Ectodermal cell (in vitro differentiated cells): Measurements from ENCODE around the gene CNTN6.
A peak's percentile ranks its signal among the peaks of the same experiment; 100 is the strongest.

Source experiments
- H3K27ac ChIP-seq: 2 replicates; pipeline ENCODE4 v1.7.0; 2013; ENCODE audit warnings: mild to moderate bottlenecking, low read depth, low read length; ENCODE audit not compliant: insufficient read depth, poor library complexity, severe bottlenecking
- H3K27me3 ChIP-seq: 2 replicates; pipeline ENCODE4 v1.7.0; 2013; ENCODE audit warnings: mild to moderate bottlenecking, low read length; ENCODE audit not compliant: insufficient read depth, control insufficient read depth, poor library complexity, severe bottlenecking
- H3K36me3 ChIP-seq: one replicate; pipeline ENCODE4 v1.7.0; 2013; ENCODE audit warnings: low read length; ENCODE audit not compliant: control insufficient read depth, insufficient read depth
- H3K4me1 ChIP-seq: one replicate; pipeline ENCODE4 v1.7.0; 2013; ENCODE audit warnings: low read length; ENCODE audit not compliant: control insufficient read depth, insufficient read depth
- H3K4me3 ChIP-seq: 2 replicates; pipeline ENCODE4 v1.7.0; 2013; ENCODE audit warnings: low read depth, low read length, control low read depth; ENCODE audit not compliant: insufficient read depth
- H3K9me3 ChIP-seq: 2 replicates; pipeline ENCODE4 v1.7.0; 2013; ENCODE audit warnings: mild to moderate bottlenecking, low read length, moderate library complexity; ENCODE audit not compliant: control insufficient read depth
- WGBS, 2 experiments: methylation state at CpG; one replicate each; pipeline ENCODE4 v1.1.7; 2013; ENCODE audit warnings: missing lambda C conversion rate in 2 of 2; 5-methylcytosine and 5-hydroxymethylcytosine counted together

The CNTN6 gene

GRCh38 chr3:1091286-1091685 lies 1.5 kb upstream of the CNTN6 start:
- Histone ChIP-seq H3K9me3 (no peaks in the 10 kb centered on the region), H3K36me3 (no peaks in the 10 kb centered on the region), H3K27ac (no peak overlapping the region), H3K4me3 (no peak overlapping the region), H3K4me1 (no peaks in the 10 kb centered on the region), H3K27me3 (no peaks in the 10 kb centered on the region)
- WGBS, 2 experiments, result 88 to 94% methylated on average over 1 of the region's 1 CpG

- no peak overlapping the region for H3K4me3 ChIP-seq
- 79 to 91% methylated on average over 2 of the region's 2 CpGs for WGBS, 2 experiments
- H3K27ac ChIP-seq, result no peak overlapping the region
- H3K27me3 ChIP-seq, result no peaks in the 10 kb centered on the region
- H3K9me3 ChIP-seq, result no peaks in the 10 kb centered on the region
- no peaks in the 10 kb centered on the region for H3K4me1 ChIP-seq
- no peaks in the 10 kb centered on the region for H3K36me3 ChIP-seq
These were observed 763 bp upstream of the CNTN6 start for GRCh38 chr3:1092061-1092460.

GRCh38 chr3:1093217-1093616 lies 393 bp downstream of the CNTN6 start:
- no peaks in the 10 kb centered on the region for H3K27me3 ChIP-seq
- no peaks in the 10 kb centered on the region for H3K9me3 ChIP-seq
- H3K4me3 ChIP-seq, result peak overlapping the region; percentile 4
- 82 to 88% methylated on average over 6 of the region's 6 CpGs for WGBS, 2 experiments
- no peaks in the 10 kb centered on the region for H3K4me1 ChIP-seq
- no peaks in the 10 kb centered on the region for H3K36me3 ChIP-seq
- H3K27ac ChIP-seq, result peak overlapping the region; percentile 38

GRCh38 chr3:1103525-1103924 lies 10.7 kb downstream of the CNTN6 start:
- Histone ChIP-seq H3K4me3 (no peak overlapping the region), H3K27ac (no peak overlapping the region), H3K4me1 (no peaks in the 10 kb centered on the region), H3K27me3 (no peaks in the 10 kb centered on the region), H3K36me3 (no peaks in the 10 kb centered on the region), H3K9me3 (no peaks in the 10 kb centered on the region)
- 84 to 88% methylated on average over 3 of the region's 6 CpGs for WGBS, 2 experiments

- Histone ChIP-seq H3K27ac (no peak overlapping the region), H3K4me3 (no peak overlapping the region), H3K9me3 (no peaks in the 10 kb centered on the region), H3K27me3 (no peaks in the 10 kb centered on the region), H3K36me3 (no peaks in the 10 kb centered on the region), H3K4me1 (no peaks in the 10 kb centered on the region)
- 92 to 94% methylated on average over 7 to 8 of the region's 8 CpGs for WGBS, 2 experiments
These were observed 25.1 kb downstream of the CNTN6 start for GRCh38 chr3:1117843-1118473.

GRCh38 chr3:1131166-1131565 lies 38.3 kb downstream of the CNTN6 start:
- WGBS, 2 experiments, result 40 to 67% methylated on average over 1 of the region's 1 CpG
- Histone ChIP-seq H3K36me3 (no peaks in the 10 kb centered on the region), H3K27ac (no peak overlapping the region), H3K27me3 (no peaks in the 10 kb centered on the region), H3K4me1 (no peaks in the 10 kb centered on the region), H3K4me3 (no peak overlapping the region), H3K9me3 (no peaks in the 10 kb centered on the region)

- no peak overlapping the region for H3K27ac ChIP-seq
- H3K4me1 ChIP-seq, result no peaks in the 10 kb centered on the region
- H3K9me3 ChIP-seq, result no peaks in the 10 kb centered on the region
- H3K4me3 ChIP-seq, result no peak overlapping the region
- H3K36me3 ChIP-seq, result no peaks in the 10 kb centered on the region
- WGBS, 2 experiments, result 89 to 100% methylated on average over 2 of the region's 2 CpGs
- H3K27me3 ChIP-seq, result no peaks in the 10 kb centered on the region
These were observed 42.4 kb downstream of the CNTN6 start for GRCh38 chr3:1135194-1135593.

GRCh38 chr3:1138036-1138435 lies 45.2 kb downstream of the CNTN6 start:
- Histone ChIP-seq H3K27ac (no peak overlapping the region), H3K27me3 (no peaks in the 10 kb centered on the region), H3K4me3 (no peak overlapping the region), H3K36me3 (no peaks in the 10 kb centered on the region), H3K4me1 (no peaks in the 10 kb centered on the region), H3K9me3 (no peaks in the 10 kb centered on the region)
- WGBS, 2 experiments, result 90 to 98% methylated on average over 2 of the region's 2 CpGs

- WGBS, 2 experiments, result 0% methylated on average over 1 of the region's 1 CpG
- no peaks in the 10 kb centered on the region for H3K9me3 ChIP-seq
- H3K36me3 ChIP-seq, result no peaks in the 10 kb centered on the region
- H3K27ac ChIP-seq, result no peak overlapping the region
- no peaks in the 10 kb centered on the region for H3K4me1 ChIP-seq
- no peaks in the 10 kb centered on the region for H3K27me3 ChIP-seq
- no peak overlapping the region for H3K4me3 ChIP-seq
These were observed 46.2 kb downstream of the CNTN6 start for GRCh38 chr3:1139071-1139470.

GRCh38 chr3:1147326-1147725 lies 54.5 kb downstream of the CNTN6 start:
- Histone ChIP-seq H3K27me3 (no peaks in the 10 kb centered on the region), H3K4me3 (no peak overlapping the region), H3K9me3 (no peaks in the 10 kb centered on the region), H3K36me3 (no peaks in the 10 kb centered on the region), H3K27ac (no peak overlapping the region), H3K4me1 (no peaks in the 10 kb centered on the region)
- 60 to 73% methylated on average over 1 of the region's 1 CpG for WGBS, 2 experiments

GRCh38 chr3:1147819-1148218 lies 55.0 kb downstream of the CNTN6 start:
- Histone ChIP-seq H3K27me3 (no peaks in the 10 kb centered on the region), H3K4me1 (no peaks in the 10 kb centered on the region), H3K4me3 (no peak overlapping the region), H3K27ac (no peak overlapping the region), H3K36me3 (no peaks in the 10 kb centered on the region), H3K9me3 (no peaks in the 10 kb centered on the region)
- WGBS, 2 experiments, result 84 to 89% methylated on average over 2 of the region's 2 CpGs
